Placental pericyte (primary cell): ENCODE data around the gene LGR4. TPM values are rescaled to one million over a fixed set of nuclear protein-coding genes. Genes with fewer than 3 reads are reported as not detected.

Experiments used
- small RNA-seq: library from RNA; depleted of rRNA; stranded (forward); fragments of <200 nt; gene quantifications from one replicate; pipeline ENCODE3, GENCODE V24; 2012; ENCODE audit warnings: low replicate concordance
- total RNA-seq: library from RNA; depleted of rRNA; stranded (reverse); fragments of >200 nt; gene quantifications from 2 replicates; pipeline ENCODE4 v1.2.3, GENCODE V29; 2012

LGR4 gene
- 7.7 and 18.5 TPM in 2 replicates for total RNA-seq

GRCh38 chr11:27472398-27473016, at the start of gene LGR4:
Gene LGR4 (minus strand): TSS chr11:27472790. CDS start chr11:27472302, 488 bp downstream.

GRCh38 chr11:27506200-27507182, 33.9 kb upstream of the LGR4 start, which contains the start of gene LIN7C:
Gene LIN7C (minus strand): TSS chr11:27506769. CDS start chr11:27506752, 17 bp downstream.

GRCh38 chr11:27362749-27363575, 109.6 kb downstream of the LGR4 start, which contains the start of gene CCDC34:
Gene CCDC34 (minus strand): TSS chr11:27363215. CDS start chr11:27363194, 21 bp downstream.

Small RNAs within 50 kb of the gene (small RNA-seq; reads per million reads assigned to genes)
- not detected for gene AC100771.1
- gene MIR8087: not detected
- not detected for gene RNA5SP339

Other genes with a start within 250 kb of the LGR4 start
- 0.88 and 5.3 TPM in 2 replicates for gene CCDC34, start 109.6 kb downstream of the LGR4 start, total RNA-seq
- 36.3 and 73.4 TPM in 2 replicates for gene LIN7C, start 34.0 kb upstream of the LGR4 start, total RNA-seq
- gene BDNF, start 227.7 kb upstream of the LGR4 start, total RNA-seq: 34.9 and 59.3 TPM in 2 replicates